Femur (tissue), 1 donor: ENCODE results near the gene DDX56.
A peak's percentile ranks its signal among the peaks of the same experiment; 100 is the strongest.
"Not testable (repeated sequence)": the region's sequence is repeated elsewhere in the genome, so short reads cannot be mapped to it uniquely, and the experiment has no call there.

Experiments used
- DNase-seq: peaks from one replicate; pipeline ENCODE4 v3.0.0-alpha.2; 2017

Gene DDX56, protein sequence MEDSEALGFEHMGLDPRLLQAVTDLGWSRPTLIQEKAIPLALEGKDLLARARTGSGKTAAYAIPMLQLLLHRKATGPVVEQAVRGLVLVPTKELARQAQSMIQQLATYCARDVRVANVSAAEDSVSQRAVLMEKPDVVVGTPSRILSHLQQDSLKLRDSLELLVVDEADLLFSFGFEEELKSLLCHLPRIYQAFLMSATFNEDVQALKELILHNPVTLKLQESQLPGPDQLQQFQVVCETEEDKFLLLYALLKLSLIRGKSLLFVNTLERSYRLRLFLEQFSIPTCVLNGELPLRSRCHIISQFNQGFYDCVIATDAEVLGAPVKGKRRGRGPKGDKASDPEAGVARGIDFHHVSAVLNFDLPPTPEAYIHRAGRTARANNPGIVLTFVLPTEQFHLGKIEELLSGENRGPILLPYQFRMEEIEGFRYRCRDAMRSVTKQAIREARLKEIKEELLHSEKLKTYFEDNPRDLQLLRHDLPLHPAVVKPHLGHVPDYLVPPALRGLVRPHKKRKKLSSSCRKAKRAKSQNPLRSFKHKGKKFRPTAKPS

DNA sequence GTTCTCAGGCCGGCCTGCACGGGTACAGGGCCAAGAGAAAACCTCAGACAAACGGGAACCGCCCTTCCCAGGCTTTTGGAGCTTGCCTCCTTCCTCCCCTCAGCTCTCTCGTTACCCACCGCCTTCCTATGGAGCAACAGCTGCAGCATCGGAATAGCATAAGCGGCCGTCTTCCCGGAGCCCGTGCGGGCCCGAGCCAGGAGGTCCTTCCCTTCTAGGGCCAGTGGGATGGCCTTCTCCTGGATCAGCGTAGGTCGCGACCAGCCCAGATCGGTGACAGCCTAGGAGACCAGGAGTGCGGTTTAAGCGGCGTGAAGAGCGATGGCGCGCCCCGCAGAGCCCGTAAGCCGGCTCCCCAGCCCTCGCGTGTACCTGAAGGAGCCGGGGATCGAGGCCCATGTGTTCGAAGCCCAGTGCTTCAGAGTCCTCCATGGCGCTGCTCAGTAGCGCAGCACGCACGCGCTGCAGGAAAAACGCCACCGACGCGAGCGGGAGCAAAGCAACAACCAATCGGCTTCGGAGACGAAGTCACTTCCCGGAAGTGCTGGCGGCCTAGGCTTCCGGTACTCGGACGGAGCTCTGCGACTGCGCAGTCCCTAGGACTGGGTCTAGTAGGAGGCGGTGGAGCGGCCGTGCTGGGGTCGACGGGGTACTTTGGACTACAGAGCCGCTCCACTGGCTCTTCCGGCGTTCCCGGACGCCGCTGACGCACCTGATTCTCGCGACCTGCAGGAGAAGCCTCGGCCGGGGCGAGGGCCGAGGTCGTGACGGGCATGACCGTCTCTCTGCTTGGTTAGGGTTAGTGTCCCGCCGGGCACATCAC, at the start of gene DDX56:
DDX56 (minus strand) TSS at position 445 of the 823 bp plus-strand sequence; CDS start at position 432, 13 bp downstream.
- DNase-seq, result peak; percentile 97

DNA sequence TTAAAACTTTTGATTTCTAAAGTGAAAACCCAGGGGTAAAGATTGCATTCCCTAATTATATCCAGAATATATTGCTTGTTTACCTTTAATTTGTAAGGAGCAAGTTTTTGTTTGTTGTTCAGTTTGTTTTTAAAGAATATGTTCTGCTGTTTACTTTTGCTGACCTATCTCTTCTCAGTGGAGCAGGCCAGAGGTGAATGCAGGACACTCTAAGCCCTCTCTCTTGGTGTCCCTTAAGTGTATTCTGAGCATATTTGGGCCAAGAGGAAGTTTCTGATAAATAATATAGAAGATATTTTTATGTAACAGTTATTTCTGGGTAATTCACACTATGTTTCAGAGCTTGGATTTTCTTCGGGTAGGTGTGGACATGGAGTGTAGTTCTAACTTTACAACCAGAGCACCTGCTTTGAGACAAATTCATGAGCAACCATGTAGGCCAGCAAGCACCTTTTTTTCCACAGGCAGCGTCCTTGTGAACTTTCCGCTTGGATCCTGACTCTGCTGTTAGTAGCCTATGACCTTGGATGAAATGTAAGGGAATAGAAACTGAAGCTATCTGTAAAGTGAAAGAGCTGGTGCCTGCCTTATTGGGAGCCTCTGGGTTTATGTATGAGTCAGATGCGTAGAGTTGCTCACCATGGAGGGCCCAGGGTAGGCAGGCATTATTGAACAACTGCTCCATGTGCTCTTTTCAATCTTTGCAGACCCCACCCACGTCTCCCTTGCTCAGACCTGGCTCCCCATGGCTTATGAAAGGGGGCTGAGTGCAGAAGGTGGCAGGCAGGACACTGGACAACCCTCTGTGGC, 48.8 kb upstream of the DDX56 start:
- DNase-seq, result no peak

DNA sequence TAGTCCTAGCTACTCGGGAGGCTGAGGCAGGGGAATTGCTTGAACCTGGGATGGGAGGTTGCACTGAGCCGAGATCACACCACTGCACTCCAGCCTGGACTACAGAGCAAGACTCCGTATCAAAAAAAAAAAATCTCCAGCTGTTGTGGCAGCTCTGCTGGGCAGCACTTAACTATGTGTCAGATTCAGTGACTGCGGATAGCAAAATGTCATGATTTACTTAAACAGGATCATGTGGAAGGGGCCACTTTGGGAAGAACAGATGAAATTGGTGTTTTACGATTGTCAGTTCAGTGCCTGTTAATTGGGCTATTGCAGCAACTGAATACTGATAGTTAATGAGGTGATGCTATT, 48.0 kb upstream of the DDX56 start:
- DNase-seq, result no peak

DNA sequence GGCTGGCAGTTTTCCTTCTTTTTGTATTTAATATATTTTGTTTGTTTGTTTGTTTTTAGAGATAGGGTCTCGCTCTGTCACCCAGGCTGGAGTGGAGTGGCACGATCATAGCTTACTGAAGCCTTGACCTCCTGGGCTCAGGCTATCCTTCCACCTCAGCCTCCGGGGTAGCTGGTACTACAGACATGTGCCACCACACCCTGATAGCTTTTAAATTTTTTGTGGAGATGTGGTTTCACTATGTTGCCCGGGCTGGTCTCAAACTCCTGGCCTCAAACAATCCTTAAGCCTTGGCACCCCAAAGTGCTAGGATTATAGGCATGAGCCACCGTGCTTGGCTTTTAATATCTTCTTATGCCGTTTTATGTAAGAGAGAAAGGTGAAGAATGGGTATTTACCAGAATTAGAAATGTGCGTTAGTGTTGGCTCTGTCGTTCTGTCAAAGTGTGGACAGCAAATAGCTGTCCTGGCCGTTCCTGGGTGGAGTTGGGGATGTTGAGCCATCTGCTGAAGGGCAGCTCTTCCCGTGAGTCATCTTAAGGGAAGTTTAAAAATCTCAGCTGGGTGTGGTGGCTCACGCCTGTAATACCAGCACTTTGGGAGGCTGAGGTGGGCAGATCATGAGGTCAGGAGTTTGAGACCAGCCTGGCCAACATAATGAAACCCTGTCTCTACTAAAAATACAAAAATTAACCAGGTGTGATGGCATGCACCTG, 47.5 kb upstream of the DDX56 start:
- no peak for DNase-seq

DNA sequence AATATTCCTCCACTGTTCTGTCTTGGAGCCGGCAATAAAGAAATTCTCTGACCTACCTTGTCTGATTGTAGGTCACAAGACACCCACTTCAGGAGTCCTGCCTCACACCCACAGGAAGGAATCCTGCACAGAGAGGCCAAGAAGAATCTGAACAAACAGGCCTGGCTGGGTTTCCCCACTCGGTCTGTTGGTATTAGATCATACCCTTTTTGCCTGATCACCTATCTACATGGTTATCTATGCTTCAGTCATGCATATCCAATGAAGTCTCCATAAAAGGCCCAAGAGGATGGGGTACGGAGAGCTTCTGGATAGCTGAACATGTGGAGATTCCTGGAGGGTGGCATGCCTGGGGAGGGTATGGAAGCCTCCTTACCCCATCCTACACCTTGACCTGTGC, 45.0 kb upstream of the DDX56 start:
- DNase-seq, result no peak

DNA sequence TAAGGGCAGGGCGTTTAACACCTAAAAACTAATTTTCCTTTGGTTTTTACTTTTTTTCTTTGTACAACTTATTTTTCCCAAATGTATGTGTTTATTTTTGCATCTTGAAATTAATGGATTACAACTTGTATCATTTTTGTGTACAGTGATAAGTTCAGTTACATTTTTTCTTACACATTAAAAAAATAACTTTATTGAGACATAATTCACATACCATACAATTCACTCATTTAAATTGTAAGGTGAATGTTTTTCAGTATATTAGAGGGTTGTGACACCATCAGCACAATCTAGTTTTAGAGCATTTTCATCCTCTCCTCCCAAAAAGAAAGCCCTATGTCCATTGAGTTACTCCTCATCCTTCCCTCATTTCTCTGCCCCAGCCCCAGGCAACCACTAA, 44.3 kb upstream of the DDX56 start:
- no peak for DNase-seq

DNA sequence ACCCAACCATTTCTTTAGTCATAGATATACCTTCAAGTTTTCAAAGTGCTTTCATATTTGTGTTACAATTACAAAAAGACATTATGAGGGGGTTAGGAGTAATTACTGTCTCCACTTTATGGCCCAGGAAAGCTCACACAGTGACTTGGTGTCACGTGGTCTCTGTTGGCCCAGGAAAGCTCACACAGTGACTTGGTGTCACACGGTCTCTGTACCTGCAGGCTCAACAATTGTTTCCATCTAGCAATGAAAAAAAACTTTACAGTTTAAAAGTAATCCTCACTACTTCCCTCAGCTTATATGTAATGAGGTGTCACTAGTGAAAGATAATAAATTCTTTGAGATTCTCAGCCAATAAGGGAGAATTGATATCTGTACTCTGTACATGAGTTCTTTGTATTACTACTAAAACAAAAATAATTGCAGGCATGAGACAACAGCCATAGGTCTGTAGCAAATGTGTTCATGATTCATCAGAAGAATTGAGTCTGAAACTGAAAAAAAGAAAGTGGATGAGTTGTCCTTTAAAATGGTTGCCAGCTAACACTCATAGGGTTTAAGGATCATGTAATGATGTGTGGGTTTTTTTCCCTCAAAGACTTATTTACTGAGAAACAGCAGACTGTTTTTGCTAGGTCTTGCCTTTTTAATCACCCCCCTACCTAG, 43.6 kb upstream of the DDX56 start:
- DNase-seq, result no peak

DNA sequence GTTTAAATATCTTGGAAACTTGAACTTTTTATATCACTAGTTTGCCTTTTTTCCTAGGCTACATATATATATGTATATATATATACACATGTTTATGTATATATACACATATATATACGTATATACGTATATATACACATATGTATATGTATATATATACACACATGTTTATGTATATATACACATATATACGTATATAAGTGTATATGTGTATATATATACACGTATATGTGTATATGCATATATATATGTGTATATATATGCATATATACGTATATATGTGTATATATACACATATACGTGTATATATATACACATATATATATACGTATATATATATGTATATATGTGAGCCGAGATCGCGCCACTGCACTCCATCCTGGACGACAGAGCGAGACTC, 42.8 kb upstream of the DDX56 start:
- no peak for DNase-seq

DNA sequence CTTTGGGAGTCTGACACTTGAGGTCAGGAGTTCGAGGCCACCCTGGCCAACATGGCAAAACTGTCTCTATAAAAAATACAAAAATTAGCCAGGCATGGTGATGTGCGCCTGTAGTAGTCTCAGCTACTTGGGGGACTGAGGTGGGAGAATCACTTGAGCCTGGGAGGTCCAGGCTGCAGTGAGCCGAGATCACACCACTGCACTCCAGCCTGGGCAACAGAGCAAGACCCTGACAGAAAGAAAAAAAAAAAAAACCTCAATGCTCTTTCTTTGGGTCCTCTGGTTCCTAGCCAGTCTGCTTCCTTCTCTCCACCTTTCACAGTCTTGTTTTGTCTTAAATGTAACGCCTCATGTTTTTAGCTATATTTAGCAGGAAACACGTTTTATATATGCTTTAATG, 42.1 kb upstream of the DDX56 start:
- no peak for DNase-seq

DNA sequence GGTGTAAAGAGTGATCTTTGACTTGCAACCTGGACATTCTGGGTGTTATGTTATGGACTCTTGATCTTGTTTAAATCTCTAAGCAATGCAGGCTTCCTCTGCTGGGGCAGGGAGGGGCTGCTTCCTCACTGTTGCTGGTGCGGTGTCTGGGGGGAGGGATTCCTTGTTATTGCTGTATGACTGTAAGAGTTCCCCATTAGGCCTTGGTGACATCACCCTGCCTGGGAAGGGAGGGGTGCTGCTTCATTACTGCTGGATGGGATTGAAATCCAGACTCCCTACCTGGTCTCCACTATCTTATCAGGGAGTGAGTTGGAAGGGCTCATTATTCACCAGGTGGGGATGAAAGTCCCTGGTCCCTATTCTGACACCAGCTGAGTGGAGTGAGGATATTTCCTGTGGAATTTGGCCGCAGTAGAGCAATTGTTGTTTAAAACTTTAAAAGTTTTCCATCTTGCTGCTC, 41.5 kb upstream of the DDX56 start:
- peak; percentile 51 for DNase-seq

DNA sequence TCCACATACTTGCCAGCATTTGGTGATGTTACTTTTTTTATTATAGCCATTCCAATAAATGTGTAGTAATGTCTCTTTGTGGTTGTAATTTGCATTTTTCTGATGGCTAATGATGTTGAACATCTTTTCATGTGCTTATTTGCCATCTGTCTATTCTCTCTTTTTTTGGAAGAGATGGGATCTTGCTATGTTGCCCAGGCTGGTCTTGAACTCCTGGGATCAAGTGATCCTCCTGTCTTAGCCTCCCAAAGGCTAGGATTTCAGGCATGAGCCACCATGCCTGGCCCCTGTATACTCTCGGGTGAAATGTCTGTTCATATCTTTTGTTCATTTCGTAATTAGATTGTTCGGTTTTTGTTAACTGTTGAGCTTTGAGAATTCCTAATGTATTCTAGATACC, 36.1 kb upstream of the DDX56 start:
- no peak for DNase-seq

DNA sequence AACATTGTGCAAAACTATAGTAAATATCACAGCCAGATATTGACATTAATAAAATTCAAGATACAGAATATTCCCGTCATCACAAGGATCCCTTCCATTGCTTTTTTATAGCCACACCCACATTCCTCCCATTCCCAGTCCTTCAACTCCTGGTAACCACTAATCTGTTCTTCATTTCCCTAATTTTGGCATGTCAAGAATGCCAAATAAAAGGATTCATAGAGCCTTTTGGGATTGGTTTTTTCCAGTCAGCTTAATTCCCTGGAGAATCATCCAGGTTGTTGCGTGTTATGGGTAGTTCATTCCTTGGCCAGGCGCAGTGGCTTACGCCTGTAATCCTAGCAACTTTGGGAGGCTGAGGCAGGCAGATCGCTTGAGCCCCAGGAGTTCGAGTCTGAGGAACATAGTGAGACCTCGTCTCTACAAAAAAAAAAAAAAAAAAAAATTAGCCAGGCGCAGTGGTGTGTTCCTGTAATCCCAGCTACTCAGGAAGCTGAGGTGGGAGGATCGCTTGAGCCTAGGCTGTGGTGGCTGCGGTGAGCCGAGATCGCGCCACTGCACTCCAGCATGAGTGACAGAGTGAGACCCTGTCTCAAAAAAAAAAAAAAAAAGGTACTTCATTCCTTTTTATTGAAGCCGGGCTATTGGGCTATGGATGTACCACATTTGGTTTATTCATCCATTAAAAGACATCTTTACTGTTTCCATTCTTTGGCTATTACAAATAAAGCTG, 35.4 kb upstream of the DDX56 start:
- no peak for DNase-seq

DNA sequence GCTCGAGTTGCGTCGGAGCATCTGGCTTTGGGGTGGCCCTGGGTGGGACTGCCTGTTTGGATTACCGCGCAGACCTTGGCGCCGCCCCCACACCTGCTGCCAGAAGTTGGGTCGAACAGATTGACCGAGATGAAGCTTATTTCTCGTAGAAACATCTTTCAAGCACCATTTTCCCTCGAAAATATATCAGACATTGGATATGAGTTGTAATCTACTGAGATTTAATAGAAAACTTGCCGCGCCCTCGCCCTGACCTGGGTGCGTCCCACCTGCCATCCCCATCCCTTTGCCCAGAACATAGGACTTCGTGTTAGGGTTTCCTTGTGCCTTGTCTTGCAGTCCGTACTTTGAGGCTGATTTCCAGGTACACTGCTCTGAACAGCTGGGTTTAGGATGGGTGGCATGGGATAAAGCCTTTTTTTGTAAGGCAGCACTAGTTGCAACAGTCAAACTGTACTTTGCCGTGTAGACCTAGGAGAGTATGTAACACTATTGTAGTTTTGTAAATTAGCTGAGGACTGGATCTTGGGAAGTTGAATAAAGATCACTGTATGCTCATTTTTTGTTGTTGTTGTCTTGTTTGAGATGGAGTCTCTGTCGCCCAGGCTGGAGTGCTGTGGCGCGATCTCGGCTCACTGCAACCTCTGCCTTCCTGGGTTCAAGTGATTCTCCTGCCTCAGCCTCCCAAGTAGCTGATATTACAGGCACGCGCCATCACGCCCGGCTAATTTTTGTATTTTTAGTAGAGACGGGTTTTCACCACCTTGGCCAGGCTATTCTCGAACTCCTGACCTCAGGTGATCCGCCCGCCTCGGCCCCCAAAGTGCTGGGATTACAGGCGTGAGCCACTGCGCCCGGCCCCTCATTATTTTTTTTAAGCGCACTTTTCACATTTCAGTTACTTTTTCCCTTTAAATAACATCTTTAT, 33.7 kb upstream of the DDX56 start:
- DNase-seq, result no peak

DNA sequence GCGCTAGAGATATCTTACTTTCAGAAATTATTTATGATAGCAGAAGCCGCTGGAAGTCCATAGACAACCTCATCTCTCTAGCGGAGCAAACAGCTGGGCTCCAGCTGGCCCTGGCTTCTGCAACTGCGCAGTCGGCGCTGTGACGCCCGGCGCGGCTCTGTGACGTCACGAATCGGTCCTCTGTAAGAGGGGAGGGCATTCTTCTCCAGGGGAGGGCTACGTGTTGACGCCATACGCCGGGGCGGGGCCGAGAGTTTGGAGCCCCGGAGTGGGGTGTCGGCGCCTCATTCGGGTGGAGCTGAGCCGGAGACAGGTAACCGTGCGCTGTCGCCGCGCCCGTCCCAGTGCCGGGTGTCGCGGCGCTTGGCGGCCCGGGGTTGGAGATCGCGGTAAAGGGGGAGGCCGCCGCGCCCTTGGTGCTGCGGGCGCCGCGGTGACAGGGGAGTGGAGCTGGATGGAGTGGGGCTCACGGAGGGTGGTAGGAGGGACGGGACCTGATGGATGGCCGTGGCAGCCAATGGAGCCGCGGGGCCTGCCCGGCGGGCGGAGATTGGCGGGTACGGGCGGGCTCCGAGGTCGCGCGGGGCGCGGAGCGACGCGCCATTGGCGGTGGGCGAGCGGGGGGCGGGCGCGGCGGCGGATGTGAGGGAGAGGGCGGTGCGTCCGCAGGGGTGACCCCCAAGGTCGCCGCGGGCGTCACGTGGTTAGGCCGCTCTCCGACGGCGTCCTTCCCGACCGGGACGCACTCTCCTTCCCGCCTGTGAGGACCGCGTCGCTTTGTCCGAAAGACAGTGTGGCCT, 32.8 kb upstream of the DDX56 start, which contains the start of gene OGDH:
OGDH (plus strand) TSS at position 287 of the 800 bp plus-strand sequence. CDS start 17,717 bp downstream, outside the sequence.
- DNase-seq, result peak; percentile 99

DNA sequence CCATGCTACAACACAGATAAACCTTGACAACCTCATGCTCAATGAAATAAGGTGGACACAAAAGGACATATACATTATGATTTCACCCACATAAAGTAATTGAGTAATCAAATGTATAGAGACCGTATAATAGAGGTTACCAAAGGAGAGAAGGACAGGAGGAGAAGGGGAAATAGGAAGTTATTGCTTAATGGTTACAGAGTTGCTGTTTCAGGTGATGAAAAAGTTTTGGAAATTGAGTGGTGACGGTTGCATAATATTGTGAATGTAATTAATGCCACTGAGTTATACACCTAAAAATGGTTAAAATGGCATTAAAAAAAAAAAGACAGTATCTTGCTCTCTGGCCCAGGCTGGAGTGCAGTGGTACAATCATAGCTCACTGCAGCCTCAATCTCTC, 31.2 kb upstream of the DDX56 start:
- DNase-seq, result no peak

DNA sequence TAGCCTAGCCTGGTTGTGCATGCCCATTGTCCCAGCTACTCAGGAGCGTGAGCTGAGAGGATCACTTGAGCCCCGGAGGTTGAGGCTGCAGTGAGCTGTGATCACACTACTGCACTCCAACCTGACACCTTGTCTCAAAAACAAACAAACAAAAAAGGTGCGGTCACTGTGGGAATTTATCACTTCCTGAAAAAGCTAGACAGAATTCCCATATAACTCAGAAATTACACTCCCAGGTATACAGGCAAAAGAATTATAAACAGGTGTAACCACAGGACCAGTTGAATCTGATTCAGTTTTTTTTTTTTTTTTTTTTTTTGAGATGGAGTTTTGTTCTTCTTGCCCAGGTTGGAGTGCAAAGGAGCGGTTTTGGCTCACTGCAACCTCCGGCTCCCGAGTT, 29.5 kb upstream of the DDX56 start:
- DNase-seq, result no peak

DNA sequence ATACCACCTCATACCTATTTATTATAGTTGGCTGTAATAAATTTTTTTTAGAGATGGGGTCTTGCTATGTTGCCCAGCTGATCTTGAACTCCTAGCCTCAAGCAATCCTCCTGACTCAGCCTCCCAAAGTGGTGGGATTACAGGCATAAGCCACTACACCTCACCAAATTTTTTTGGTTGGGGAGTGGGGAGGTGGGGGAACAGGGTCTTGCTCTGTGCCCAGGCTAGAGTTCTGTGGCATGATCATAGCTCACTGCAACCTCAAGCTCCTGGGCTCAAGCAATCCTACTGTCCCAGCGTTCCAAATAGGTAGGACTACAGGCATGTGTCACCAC, 28.8 kb upstream of the DDX56 start:
- no peak for DNase-seq

DNA sequence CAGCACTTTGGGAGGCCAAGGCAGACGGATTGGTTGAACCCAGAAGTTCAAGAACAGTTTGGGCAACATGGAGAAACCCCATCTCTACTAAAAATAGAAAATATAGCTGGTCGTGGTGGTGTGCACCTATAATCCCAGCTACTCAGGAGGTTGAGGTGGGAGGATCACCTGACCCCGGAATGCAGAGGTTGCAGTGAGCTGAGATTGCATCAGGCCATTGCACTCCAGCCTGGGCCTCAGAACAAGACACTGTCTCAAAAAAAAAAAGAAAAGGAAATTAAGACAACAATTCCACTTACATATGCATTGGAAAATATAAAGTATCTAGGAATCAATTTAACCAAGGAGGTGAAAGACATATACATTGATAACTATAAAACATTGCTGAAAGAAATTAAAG, 25.5 kb upstream of the DDX56 start:
- DNase-seq, result no peak

DNA sequence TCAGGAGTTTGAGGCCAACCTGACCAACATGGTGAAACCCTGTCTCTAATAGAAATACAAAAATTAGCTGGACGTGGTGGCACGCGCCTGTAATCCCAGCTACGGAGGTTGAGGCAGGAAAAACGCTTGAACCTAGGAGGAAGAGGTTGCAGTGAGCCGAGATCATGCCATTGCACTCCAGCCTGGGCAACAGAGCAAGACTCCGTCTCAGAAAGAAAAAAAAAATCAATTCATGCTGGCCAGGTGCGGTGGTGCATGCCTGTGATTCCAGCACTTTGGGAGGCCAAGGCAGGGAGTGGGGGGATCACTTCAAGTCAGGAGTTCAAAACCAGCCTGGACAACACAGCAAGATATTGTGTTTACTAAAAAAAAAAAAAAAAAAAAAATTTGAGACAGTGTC, 23.5 kb upstream of the DDX56 start:
- DNase-seq, result not testable (repeated sequence)
